ENCODE results near the gene SPACA4.
"Not testable (repeated sequence)": the region's sequence is repeated elsewhere in the genome, so short reads cannot be mapped to it uniquely, and the experiment has no call there.

The SPACA4 gene

GRCh38 chr19:48619692-48620585 is 13.4 kb downstream of the SPACA4 start:
- DNase-seq = no peak

- DNase-seq = no peak
These were observed 17.1 kb downstream of the SPACA4 start for GRCh38 chr19:48623556-48624066.

GRCh38 chr19:48624067-48624594 is 17.6 kb downstream of the SPACA4 start:
- DNase-seq = peak; percentile 72 to 91

GRCh38 chr19:48624791-48625723 is 18.5 kb downstream of the SPACA4 start:
- no peak for DNase-seq

GRCh38 chr19:48625891-48626327 is 19.4 kb downstream of the SPACA4 start:
- DNase-seq = no peak

- no peak for DNase-seq
These were observed 20.8 kb downstream of the SPACA4 start for GRCh38 chr19:48627201-48627864.

- no peak for DNase-seq
These were observed 21.3 kb downstream of the SPACA4 start for GRCh38 chr19:48627865-48628314.

GRCh38 chr19:48628486-48629296 is 22.1 kb downstream of the SPACA4 start:
- no peak for DNase-seq

GRCh38 chr19:48629297-48629598 is 22.7 kb downstream of the SPACA4 start:
- DNase-seq = no peak

GRCh38 chr19:48629599-48630295 is 23.2 kb downstream of the SPACA4 start:
- no peak for DNase-seq

- no peak for DNase-seq
These were observed 23.9 kb downstream of the SPACA4 start for GRCh38 chr19:48630296-48631063.

GRCh38 chr19:48631225-48631624 is 24.7 kb downstream of the SPACA4 start:
- DNase-seq = no peak

- not testable (repeated sequence) for DNase-seq
These were observed 25.7 kb downstream of the SPACA4 start for GRCh38 chr19:48632286-48632685.

GRCh38 chr19:48632692-48633147 is 26.2 kb downstream of the SPACA4 start:
- no peak for DNase-seq

GRCh38 chr19:48633148-48634035 is 26.9 kb downstream of the SPACA4 start:
- DNase-seq = no peak

- no peak for DNase-seq
These were observed 27.4 kb downstream of the SPACA4 start for GRCh38 chr19:48634036-48634342.

GRCh38 chr19:48634424-48635262 is 28.1 kb downstream of the SPACA4 start:
- peak; percentile 58 to 80 for DNase-seq

GRCh38 chr19:48635263-48635965 is 28.9 kb downstream of the SPACA4 start:
- DNase-seq = peak in 1 of 2 donors; percentile 48

All from bone marrow (tissue), 2 donors.